NCI-H2029 (cell line): Measurements from ENCODE around the gene EFNA2.
"Not testable (repeated sequence)": the region's sequence is repeated elsewhere in the genome, so short reads cannot be mapped to it uniquely, and the experiment has no call there.

ENCODE experiments used
- DNase-seq: peaks from one replicate; lab custom pipeline; 2025; lab: John Stamatoyannopoulos, UW

EFNA2 gene

DNA sequence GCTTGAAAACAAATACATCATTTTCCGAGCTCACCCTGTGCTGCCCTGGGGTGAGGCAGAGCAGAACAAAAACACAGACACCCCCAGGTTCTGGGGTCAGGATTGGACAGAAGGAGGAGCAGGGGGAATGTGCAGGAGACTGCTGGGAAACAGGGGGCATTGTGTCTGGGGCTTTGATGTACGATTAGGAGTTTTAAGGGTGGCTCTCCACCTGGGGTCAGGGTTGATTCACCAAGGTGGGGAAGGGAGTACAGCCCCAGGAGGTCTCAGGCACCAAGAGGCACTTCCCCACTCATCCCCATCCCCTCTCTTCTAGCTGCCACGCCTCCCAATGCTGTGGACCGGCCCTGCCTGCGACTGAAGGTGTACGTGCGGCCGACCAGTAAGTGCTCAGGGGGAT, 12.6 kb downstream of the EFNA2 start:
- DNase-seq: no peak

DNA sequence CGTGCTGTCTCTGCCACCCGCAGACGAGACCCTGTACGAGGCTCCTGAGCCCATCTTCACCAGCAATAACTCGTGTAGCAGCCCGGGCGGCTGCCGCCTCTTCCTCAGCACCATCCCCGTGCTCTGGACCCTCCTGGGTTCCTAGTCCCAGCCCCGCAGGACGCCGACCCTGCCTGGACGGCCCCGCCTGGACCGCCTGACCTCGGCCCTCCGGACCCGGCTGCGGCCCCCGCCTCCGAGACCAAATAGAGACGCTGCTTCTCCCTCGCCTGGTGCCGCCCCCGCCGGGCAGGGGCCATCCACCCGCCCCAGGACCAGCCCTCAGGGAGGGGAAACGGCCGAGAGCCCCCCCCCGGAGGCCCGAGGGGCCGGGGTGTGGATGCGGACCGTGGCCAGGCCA, 14.1 kb downstream of the EFNA2 start:
- no peak for DNase-seq

DNA sequence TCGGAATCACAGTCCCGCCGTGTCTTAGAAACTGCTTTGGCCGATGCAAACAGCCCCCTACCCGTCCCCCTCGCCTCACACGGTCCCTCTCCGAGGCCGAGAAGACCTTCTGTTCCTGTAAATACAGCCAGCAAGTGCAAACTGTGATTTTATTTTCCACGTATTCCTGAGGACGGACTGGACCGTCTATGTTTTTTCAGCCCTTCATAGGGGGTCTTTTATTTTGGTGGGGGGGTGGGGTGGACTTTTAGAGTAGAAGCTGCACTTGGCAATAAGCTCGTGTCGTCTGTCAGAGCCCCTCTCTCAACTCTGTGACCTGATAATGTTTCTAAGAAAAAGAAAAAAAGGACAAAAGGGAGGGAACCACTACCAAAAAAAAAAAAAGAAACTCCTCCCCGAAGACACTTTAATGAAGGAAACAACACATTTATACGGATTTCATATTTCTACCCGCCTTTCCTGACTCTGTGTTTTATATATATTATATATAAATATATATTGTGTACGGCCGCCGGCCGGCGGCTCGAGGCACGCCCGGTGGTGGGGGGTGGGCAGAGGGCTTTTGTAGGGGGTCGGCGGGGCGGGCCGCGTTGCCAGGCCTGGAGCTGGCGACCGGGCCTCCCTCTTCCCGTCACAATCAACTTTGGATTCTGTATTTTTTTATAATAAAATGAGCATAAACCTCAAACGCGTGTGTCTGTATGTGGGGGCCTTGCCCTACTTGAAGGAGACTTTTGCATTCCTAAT, 15.2 kb downstream of the EFNA2 start:
- DNase-seq: no peak

DNA sequence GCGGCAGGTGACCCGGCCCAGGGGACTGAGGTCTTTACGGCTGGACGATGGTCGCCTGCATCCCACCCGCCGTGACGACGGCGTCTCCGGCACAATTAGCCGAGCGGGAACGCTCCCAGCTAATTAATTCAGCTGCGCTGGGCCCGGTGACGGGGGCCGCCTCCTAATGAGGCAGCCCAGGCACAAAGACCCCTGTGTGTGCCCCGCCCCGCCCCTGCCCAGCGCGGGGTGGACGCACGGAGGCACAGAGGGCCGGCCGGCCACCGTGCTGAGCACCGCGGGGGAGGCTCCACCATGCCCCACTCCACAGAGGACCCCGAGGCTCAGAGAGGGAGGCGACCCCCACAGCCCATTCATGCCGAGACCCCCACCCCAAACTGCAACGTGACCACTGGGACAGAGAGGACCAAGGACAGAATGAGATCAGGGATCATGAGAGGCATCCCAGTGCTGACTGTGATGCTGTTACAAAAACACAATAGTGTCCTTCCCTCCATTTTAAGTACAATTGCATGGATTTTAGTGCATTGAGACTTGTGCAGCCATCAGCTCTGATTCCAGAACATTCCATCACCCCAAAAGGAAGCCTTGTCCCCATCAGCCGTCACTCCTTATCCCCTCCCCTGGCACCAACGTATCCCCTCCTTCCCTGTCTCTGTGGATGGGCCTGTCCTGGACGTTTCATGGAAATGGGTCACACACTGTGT, 17.0 kb downstream of the EFNA2 start:
- DNase-seq: no peak

DNA sequence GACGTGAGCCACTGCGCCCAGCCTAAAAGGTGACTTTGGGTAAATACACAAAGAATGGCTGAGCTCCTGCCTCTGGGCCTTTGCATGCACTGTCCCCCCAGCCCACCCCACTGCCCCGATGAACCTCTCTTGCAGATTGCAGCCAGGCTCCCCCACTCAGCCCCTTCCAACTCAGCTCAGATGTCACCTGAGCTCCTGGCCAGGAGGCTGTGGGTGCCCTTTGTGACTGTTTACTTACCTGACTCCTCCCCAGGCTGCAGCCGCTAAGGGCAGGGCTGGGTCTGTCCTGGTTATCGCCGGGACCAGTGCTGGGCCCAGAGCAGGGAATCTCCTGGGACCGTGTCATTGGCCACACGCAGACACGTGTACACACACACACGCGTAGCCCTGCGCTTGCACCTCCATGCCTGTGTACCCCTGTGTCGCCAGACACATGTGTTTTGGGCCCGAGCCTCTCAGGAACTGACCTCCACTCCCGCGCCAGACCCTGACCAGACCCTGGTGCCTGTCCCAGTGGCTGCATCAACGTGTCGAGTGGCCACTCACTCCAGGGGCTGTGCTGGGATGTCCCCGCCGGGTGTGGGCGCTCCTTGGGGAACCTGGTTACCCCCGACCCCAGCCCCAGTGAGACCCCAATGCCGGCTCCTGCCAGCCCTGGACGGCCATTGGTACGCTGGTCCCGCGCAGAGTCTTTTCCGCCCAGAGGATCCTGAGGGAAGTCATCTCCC, 18.7 kb downstream of the EFNA2 start:
- DNase-seq: no peak

DNA sequence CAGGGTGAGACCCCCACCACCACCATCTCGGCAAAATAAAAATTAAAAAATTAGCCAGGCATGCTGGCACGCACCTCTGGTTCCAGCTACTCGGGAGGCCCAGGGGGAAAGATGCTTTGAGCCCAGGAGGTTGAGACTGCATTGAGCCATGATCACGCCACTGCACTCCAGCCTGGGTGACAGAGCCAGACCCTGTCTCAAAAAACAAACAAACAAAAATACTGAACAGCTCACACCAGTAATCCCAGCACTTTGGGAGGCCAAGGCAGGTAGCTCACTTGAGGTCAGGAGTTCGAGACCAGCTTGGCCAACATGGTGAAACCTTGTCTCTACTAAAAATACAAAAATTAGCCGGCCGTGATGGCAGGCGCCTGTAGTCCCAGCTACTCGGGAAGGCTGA, 19.7 kb downstream of the EFNA2 start:
- DNase-seq: not testable (repeated sequence)

DNA sequence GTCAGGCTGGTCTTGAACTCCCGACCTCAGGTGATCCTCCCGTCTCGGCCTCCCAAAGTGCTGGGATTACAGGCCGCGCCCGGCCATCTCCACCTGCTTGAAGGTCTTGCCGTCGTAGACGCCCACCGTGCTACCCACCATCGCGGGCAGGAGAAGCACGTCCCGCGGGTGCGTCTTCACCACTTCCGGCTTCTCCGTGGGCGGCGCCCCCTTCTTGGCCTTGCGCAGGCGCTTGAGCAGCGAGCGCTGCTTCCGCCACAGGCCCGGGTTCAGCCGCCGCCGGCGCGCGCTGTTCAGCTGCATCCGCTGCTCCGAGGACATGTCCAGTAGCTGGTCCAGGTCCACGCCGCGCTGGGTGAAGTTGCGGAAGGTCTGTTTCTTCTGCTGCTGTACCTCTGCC, 21.6 kb downstream of the EFNA2 start:
- no peak for DNase-seq

DNA sequence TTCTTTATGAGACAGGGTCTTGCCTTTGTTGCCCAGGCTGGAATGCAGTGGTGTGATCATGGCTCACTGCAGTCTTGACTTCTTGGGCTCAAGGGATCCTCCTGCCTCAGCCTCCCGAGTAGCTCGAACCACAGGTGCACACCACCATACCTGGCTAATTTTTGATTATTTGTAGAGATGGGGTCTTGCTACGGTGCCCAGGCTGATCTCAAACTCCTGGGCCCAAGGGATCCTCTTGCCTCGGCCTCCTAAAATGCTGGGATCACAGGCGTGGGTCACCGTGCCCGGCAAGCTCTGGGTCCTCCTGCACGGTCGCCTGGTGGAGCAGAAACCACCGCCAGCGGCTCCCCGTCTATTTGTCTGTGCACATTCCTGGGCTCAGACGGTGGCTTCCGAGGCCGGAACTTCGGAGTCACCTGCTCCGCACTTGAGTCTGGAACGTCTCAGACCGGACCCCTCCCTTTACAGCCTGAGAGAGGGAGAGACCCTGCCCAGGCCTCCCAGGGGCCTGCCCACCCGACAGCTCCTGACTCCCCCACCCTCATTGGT, 22.2 kb downstream of the EFNA2 start:
- DNase-seq: no peak

DNA sequence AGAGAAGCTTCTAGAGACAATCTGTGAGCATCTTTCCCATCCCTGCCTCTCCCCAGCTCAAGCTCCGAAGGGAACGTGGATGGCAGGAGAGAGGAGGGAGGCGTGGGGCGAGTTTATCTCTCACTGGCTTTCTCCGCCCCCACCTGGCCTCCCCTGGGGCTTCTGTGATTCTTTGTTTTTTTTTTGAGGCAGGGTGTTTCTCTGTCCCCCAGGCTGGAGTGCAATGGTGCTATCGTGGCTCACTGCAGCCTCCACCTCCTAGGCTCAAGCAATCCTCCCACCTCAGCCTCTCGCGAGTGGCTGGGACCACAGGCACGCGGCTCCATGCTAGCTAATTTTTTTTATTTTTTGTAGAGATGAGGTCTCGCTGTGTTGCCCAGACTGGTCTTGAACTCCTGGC, 23.0 kb downstream of the EFNA2 start:
- no peak for DNase-seq

DNA sequence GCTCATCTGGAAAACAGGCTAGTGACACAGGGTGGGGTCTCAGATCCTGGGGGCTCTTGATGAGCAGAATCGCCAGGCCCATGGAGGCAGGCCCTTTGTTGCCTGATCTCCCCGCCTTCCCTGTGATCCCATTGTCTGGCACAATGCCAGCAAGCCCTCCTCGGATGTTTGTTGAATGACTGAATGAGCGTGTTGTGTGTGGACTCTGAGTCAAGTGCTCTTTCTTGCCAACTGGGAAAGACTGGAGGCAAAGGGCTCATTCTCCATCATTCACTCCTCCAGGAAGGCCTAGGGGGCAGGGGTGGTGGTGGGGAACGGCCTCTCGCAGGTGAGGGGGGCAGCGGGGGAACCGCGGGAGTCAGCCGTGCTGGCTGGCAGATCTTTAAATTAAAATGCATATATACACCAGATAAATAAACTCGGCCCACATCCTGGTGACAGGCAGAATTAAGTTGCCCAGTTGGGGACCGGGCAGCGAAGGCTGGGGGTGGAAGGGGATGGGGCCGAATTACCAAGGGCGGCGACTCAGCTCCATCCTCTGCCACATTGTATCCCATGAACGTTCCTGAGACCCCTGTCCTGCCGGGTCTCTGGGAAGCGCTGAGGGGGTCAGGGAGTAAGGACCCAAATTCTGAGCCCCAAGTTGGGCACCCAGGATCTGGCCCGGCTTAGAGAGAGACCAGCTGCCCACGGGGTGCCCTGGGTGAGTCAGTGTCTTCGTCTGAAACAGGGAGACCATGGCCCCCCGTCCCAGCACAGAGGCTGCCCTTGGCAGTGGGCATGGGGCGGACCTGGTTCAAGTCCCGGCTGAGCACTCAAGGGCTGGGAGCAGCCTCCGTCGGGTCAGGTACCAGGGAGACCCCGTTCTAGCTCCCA, 24.5 kb downstream of the EFNA2 start:
- DNase-seq: no peak

DNA sequence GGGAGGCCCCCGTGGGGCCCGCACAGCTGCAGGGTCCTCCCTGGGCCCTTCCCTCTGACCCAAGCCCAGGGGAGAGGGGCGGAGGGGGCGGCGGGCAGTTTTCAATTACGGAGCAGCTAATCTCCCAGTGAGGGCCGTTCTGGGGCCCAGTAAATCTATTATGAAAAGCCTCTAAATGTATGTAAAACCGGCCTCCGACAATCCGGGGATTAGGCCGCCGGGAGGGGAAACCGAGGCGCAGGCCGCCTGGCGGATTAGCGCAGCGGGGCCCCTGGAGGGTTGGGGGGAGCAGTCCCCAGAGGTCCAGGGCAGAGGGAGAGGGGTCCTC, 25.1 kb downstream of the EFNA2 start:
- no peak for DNase-seq

DNA sequence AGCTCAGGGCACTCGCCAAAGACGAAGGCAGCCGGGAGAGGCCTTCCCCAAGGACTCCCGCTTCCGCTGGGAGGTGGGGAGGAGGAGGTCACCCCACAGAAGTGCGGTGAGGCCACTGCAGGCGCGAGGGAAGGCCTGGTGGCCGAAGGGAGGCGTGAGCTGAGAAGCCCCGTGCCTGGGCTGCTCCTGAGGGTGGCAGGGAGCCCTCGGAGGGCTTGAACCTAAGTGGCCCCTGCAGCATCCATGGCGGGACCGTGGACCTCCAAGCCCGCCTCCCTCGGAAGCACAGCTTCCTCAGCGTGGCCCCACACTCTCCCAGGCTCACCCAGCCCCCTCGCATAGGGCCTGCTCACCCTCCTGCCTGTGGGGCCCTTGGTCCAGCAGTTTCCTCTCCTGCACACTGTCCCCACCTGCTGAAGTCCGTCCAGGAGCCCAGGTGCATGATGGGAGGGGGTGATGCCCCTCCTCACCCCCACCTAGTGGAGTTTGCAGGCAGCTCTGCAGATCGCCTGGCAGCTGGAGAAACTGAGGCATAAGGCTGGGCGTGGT, 25.9 kb downstream of the EFNA2 start:
- DNase-seq: no peak

DNA sequence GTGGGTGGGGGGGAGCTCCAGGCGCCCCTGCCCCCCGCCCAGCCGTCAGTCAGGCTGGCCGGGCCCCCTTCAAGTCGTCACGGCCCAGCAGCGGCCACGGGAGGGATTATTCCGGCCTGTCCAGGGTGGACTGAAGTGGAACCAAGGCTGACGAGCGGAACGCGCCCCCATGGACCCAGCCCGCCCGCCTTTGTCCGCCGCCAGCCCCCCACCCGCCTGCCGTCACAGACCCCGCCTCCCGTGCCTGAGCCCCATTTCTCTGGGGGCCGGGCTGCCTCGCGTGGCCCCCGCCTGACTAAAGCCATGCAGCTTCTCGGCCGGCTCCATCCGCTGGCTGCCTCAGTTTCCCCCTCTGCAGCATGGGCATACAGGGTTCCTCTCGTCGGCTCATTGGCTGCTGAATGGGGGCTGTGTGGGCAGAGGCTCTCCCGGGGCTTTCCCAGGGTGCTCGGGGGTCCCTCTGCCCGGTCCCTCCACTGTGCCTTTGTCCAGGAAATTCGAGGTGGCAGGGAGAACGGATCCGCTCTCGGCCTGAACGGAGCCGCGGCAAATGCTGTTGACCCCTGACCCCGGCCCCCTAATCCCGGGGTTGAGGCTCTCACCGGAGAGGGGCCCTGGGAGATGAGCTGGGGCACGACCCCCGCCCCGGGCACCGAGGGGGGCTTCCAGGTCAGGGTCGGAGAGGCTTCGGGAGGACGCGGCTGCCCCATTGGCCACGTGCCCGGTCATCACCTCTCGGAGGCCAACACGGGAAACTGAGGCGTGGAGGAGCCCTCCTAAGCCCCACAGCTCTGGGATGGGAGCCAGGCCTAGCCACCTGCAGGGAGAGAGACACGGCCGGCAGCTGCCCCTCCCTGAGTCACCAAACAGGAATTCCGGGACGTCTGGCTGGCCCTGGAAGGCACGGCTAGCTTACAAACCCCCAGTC, 27.4 kb downstream of the EFNA2 start:
- no peak for DNase-seq

DNA sequence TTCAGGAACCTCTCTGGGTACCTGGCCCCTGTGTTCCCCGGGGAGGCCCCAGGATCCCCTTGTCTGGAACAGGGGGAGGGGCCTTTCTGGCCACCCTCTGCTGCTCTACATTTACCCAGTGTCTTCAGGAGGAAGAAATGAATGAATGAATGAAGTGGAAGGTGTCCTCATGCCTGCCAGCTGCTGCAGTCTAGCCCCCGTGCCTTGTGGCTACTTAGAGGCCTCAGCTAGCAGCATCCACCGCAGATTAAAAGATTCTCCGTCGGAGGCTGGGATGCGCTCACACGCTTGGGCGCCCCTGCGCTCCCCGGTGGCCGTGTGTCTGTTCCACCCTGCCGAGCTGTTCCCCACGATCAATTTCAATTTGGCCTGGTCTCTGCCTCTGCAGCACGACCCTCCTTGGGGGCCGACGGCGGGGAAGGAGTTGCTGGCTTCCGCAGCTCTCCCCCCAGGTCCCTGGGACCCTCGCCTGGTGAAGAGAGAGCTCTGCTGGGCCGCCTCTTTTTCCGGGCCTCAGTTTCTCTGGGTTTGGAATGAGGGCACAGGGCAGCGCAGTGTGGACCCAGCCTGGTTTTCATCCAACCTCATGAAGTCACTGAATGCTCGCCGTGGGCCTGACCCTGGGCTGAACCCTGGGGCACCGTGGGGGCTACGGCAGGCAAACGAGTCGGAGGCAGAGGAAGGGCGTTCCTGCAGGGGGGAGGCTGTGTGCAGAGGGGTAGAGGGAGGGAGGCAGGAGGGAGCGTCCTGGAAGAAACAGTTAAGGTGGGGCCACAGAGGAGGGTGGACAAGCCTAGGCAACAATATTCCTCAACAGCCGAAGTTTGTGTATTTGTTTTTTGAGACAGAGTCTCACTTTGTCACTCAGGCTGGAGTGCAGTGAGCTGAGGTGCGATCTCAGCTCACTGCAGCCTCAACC, 28.3 kb downstream of the EFNA2 start:
- DNase-seq: no peak

DNA sequence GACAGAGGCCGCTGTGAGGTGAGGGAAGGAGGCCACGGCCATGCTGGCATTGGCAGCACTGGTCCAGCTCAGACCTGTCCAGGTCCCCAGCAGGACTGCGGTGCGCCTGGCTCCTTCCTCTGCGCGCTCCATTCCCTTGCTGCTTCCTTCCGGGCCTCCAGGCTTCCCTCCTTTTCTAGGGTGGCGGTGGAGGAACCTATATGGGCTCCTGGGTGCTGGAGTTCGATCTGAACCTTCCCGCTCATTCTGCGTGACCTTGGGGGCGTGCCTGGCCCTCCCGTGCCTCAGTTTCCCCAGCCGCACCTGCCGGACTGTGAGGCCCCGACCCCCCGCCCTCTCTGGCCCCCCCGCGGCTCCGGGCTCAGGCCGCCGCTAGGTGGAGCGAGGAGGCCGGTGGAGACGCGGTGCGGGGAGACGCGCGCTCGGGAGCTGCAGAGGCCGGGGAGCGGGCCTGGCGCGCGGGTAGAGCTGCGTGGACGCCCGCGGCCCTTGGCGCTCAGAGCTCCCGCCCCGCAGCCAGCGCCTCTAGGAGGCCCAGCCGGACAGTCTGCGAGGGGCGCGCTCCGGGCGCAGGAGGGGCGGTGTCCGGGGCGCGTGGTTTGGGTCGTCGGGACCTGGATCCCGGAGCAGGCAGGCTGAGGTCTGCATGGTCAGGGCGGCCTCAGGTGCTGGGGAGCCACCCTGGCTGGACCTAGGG, 29.9 kb downstream of the EFNA2 start:
- peak; percentile 23 for DNase-seq

DNA sequence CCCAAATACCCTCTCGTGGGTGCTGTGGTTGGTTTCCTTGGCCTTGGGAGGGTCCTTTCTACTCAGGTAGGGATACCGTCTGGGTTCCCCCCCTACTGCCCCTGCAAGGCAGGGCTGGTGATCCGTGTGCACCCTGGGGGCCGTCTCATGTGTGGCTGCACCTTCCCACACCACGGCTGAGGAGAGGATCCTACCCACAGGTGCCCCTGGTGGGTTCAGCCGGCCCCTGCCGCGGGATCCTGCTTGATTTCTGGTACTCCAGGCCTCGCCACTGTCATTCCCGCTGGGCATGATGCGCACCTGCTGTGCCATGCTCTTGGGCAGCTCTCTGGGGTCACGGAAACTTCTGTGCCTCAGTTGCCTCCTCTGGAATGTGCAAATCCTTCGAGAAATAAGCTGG, 30.8 kb downstream of the EFNA2 start:
- no peak for DNase-seq

DNA sequence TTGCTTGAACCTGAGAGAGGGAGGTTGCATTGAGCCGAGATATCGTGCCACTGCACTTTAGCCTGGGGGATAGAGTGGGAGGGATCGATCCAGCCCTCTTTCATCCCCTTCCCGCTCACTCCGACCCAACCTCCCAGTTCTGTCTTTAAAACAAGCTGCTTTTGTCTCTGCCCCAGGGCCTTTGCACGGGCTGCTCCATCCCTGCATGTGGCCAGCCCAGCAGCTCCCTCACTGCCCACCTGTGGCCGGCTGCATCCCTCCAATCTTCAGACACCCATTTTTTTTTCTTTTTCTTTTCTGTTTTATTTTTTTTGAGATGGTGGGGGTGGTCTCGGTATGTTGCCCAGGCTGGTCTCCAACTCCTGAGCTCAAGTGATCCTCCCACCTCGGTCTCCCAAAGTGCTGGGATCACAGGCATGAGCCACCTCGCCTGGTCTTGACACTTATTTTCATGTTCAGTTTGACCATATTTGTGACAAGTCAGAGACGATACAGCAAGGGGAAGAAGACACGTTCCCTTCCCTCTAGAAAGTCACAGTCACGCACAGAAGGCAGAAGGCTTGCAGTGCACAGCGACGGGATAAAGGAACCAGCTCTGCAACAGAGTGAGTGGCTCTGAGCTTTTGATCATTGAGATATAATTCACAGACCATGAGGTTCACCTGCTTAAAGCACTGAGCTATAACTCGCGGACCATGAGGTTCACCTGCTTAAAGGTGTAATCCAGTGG, 31.8 kb downstream of the EFNA2 start:
- no peak for DNase-seq
